Lung (tissue), 12 donors: ENCODE measurements around the gene ADCY3. TPM values are rescaled to one million over a fixed set of nuclear protein-coding genes. Genes with fewer than 3 reads are reported as not detected.

Experiments
- ATAC-seq: fragments of 200-7000 bp; cut with Tn5 transposase; one replicate; pipeline ENCODE4 v1.9.1; 2020; ENCODE audit warnings: moderate number of reproducible peaks; ENCODE audit not compliant: insufficient read depth, low FRiP score
- DNase-seq, 3 donors: peaks; one replicate each; pipeline ENCODE4 v3.0.0-alpha.2; 2013 to 2017
- H3K27ac ChIP-seq, 2 donors: one replicate each; pipeline ENCODE4 v1.5.1; 2013; ENCODE audit warnings: mild to moderate bottlenecking in 2 of 2, moderate library complexity in 2 of 2, control low read depth in 1 of 2, inconsistent platforms in 1 of 2, low read depth in 1 of 2, low read length in 1 of 2
- H3K27me3 ChIP-seq, 3 donors: one replicate each; pipeline ENCODE4 v1.5.1; 2013; ENCODE audit warnings: low read length in 2 of 3; ENCODE audit not compliant: control insufficient read depth in 3 of 3, insufficient read depth in 3 of 3
- H3K36me3 ChIP-seq, 4 donors: one replicate each; pipeline ENCODE4 v1.5.1; 2013; ENCODE audit warnings: low read length in 4 of 4, mild to moderate bottlenecking in 1 of 4, moderate library complexity in 1 of 4; ENCODE audit not compliant: control insufficient read depth in 4 of 4, insufficient read depth in 4 of 4
- H3K4me1 ChIP-seq, 5 donors: one replicate each; pipeline ENCODE4 v1.5.1; 2013; ENCODE audit warnings: low read length in 5 of 5, mild to moderate bottlenecking in 2 of 5, moderate library complexity in 1 of 5; ENCODE audit not compliant: control insufficient read depth in 5 of 5, insufficient read depth in 5 of 5
- H3K4me3 ChIP-seq: one replicate; pipeline ENCODE4 v1.5.1; 2013; ENCODE audit warnings: mild to moderate bottlenecking, control low read depth, moderate library complexity
- H3K9ac ChIP-seq, 2 donors: one replicate each; pipeline ENCODE4 v1.5.1; 2013; ENCODE audit warnings: low read length in 2 of 2, control low read depth in 1 of 2; ENCODE audit not compliant: insufficient read depth in 1 of 2
- H3K9me3 ChIP-seq, 4 donors: one replicate each; pipeline ENCODE4 v1.5.1; 2013; ENCODE audit warnings: low read length in 3 of 4, mild to moderate bottlenecking in 1 of 4, moderate library complexity in 1 of 4; ENCODE audit not compliant: control insufficient read depth in 4 of 4, insufficient read depth in 3 of 4
- WGBS, 2 donors: extraction: QIAGEN DNeasy Blood & Tissue Kit; methylation state at CpG; one replicate each; pipeline ENCODE4 v1.1.7; 2013; 5-methylcytosine and 5-hydroxymethylcytosine counted together
- polyA plus RNA-seq, 2 donors: library from polyadenylated mRNA; stranded (reverse); fragments of 200-250 nt; gene quantifications; one replicate each; pipeline ENCODE4 v1.2.1, GENCODE V29; 2013
- total RNA-seq, 2 donors: library from RNA; depleted of rRNA in 1 of 2; stranded (reverse); fragments of >200 nt in 1 of 2; gene quantifications; one replicate each; pipeline ENCODE4 v1.2.1, GENCODE V29; 2014 to 2021
- TF ChIP-seq, protein P1 (sequence below): IDR thresholded peaks from 2 replicates; pipeline ENCODE4 v1.5.1; 2012; ENCODE audit warnings: mild to moderate bottlenecking; ENCODE audit errors: control extremely low read depth, extremely low read depth
- donor health status: control.
- donor health status: control.
- donor health status: Bipolar disorder and iron deficiency.
- donor health status: healthy.
- donor health status: DM: yes; HTN: yes; CAD: no.

ADCY3 gene
- total and polyA plus RNA-seq, 4 donors = 27.9 to 74.8 (median 45.8) TPM

DNA sequence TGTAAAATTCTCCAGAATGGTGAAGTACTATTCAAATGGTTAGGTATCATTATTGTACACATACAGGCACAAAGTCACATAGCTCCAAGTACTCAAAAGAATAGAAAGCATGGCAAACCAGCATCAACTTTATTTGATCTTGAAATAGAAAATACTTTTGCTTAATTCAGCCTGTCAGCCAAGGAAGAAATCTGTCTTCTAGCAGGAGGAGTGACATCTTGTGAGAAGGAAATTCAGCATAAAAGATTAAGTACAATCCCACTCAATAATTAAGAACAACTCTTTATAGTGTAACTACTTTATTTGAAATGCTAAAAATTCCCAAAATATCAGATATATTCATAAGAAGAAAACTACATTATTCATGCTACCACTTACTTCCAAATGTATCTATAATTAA lies 35.9 kb upstream of the ADCY3 start:
- H3K36me3 ChIP-seq = peaks cover 22 to 53% (median 45%) of the 10 kb centered on the region in 4 donors
- no peak overlapping the region for H3K27ac ChIP-seq
- TF ChIP-seq, protein P1, sequence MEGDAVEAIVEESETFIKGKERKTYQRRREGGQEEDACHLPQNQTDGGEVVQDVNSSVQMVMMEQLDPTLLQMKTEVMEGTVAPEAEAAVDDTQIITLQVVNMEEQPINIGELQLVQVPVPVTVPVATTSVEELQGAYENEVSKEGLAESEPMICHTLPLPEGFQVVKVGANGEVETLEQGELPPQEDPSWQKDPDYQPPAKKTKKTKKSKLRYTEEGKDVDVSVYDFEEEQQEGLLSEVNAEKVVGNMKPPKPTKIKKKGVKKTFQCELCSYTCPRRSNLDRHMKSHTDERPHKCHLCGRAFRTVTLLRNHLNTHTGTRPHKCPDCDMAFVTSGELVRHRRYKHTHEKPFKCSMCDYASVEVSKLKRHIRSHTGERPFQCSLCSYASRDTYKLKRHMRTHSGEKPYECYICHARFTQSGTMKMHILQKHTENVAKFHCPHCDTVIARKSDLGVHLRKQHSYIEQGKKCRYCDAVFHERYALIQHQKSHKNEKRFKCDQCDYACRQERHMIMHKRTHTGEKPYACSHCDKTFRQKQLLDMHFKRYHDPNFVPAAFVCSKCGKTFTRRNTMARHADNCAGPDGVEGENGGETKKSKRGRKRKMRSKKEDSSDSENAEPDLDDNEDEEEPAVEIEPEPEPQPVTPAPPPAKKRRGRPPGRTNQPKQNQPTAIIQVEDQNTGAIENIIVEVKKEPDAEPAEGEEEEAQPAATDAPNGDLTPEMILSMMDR = no peak
- H3K4me1 ChIP-seq = peaks cover 0 to 5% (median 0%) of the 10 kb centered on the region in 5 donors
- ATAC-seq = no peak
- H3K4me3 ChIP-seq = no peak overlapping the region
- DNase-seq = no peak
- H3K27me3 ChIP-seq = no peaks in the 10 kb centered on the region
- H3K9me3 ChIP-seq = peaks cover 0 to 10% (median 5%) of the 10 kb centered on the region in 4 donors
- H3K9ac ChIP-seq = no peak overlapping the region

DNA sequence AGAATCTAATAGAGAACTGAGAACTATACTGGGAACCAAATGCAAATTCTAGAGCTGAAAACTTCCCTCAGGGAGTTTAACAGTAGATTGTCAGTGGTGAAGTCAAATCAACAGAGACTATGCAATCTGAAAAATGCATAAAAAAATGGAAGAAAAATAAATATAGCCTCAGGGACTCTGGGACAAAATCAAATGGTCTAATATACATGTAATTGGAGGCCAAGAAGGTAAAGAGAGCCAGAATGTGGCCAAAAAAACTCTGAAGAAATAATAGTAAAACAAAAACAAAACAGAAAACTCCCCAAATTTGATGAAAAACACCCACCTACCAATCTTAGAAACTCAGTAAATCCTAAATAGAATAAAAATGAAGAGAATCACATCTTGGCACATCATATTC lies 35.2 kb upstream of the ADCY3 start:
- ATAC-seq = no peak
- Histone ChIP-seq H3K36me3 (peaks cover 22 to 56% (median 45%) of the 10 kb centered on the region in 4 donors), H3K27me3 (no peaks in the 10 kb centered on the region), H3K27ac (no peak overlapping the region), H3K9me3 (peaks cover 0 to 10% (median 5%) of the 10 kb centered on the region in 4 donors), H3K4me1 (peaks cover 0 to 5% (median 0%) of the 10 kb centered on the region in 5 donors), H3K4me3 (no peak overlapping the region), H3K9ac (no peak overlapping the region)
- TF ChIP-seq, protein P1 = no peak
- DNase-seq = no peak

DNA sequence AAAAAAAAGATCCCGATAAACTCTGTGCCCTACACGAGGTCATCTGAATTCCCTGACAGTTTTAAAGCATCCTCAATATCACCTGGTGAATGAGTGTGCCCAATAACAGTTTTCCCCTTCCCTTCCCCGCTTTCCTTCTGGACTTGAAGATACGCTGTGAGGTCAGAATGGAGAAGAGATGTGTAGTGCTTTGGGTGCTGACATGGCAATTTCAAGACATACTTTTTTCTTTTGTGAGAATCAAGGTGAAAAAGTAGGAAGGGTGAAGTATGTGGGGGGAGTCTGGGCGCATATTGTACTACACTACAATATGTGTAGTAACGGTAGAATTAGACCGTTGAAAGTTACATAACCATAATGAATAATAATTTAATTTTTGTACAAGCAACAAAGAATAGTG lies 30.1 kb upstream of the ADCY3 start:
- H3K27ac ChIP-seq = no peak overlapping the region
- no peaks in the 10 kb centered on the region for H3K27me3 ChIP-seq
- H3K9ac ChIP-seq = no peak overlapping the region
- no peak for DNase-seq
- TF ChIP-seq, protein P1 = no peak
- 95 to 97% methylated on average over 7 of the region's 7 CpGs for WGBS, 2 donors
- no peak for ATAC-seq
- peaks cover 0 to 3% (median 1%) of the 10 kb centered on the region in 4 donors for H3K9me3 ChIP-seq
- H3K4me3 ChIP-seq = no peak overlapping the region
- H3K36me3 ChIP-seq = peaks cover 22 to 41% (median 28%) of the 10 kb centered on the region in 4 donors
- no peaks in the 10 kb centered on the region for H3K4me1 ChIP-seq

DNA sequence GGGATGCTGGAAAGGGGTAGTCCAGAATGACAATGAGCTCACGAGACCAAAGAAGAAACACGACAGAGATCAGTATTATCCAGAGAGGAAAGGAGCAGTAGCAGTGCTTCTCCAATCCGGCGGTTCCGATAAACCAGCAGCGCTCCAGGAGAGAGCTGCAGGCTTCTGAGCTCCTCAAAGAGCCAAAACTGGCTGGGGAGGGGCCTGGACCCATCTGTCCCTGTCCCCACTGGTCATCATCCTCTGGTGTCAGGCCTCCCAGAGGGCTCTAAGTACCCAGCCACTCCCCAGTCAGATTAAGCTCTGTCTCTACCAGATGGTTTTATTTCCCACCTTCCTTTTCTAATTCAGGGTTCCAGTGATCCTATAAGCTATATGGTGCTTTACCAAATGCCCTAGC lies 28.5 kb upstream of the ADCY3 start:
- TF ChIP-seq, protein P1 = no peak
- peaks cover 16 to 31% (median 22%) of the 10 kb centered on the region in 4 donors for H3K36me3 ChIP-seq
- H3K27me3 ChIP-seq = no peaks in the 10 kb centered on the region
- ATAC-seq = no peak
- 97 to 99% methylated on average over 6 of the region's 6 CpGs for WGBS, 2 donors
- no peak overlapping the region for H3K27ac ChIP-seq
- no peak overlapping the region for H3K4me3 ChIP-seq
- no peak for DNase-seq
- H3K4me1 ChIP-seq = no peaks in the 10 kb centered on the region
- no peaks in the 10 kb centered on the region for H3K9me3 ChIP-seq
- H3K9ac ChIP-seq = no peak overlapping the region
